Measurements from ENCODE around the gene HECTD4.
A peak's percentile ranks its signal among the peaks of the same experiment; 100 is the strongest.
"Not testable (repeated sequence)": the region's sequence is repeated elsewhere in the genome, so short reads cannot be mapped to it uniquely, and the experiment has no call there.

Gene HECTD4, protein sequence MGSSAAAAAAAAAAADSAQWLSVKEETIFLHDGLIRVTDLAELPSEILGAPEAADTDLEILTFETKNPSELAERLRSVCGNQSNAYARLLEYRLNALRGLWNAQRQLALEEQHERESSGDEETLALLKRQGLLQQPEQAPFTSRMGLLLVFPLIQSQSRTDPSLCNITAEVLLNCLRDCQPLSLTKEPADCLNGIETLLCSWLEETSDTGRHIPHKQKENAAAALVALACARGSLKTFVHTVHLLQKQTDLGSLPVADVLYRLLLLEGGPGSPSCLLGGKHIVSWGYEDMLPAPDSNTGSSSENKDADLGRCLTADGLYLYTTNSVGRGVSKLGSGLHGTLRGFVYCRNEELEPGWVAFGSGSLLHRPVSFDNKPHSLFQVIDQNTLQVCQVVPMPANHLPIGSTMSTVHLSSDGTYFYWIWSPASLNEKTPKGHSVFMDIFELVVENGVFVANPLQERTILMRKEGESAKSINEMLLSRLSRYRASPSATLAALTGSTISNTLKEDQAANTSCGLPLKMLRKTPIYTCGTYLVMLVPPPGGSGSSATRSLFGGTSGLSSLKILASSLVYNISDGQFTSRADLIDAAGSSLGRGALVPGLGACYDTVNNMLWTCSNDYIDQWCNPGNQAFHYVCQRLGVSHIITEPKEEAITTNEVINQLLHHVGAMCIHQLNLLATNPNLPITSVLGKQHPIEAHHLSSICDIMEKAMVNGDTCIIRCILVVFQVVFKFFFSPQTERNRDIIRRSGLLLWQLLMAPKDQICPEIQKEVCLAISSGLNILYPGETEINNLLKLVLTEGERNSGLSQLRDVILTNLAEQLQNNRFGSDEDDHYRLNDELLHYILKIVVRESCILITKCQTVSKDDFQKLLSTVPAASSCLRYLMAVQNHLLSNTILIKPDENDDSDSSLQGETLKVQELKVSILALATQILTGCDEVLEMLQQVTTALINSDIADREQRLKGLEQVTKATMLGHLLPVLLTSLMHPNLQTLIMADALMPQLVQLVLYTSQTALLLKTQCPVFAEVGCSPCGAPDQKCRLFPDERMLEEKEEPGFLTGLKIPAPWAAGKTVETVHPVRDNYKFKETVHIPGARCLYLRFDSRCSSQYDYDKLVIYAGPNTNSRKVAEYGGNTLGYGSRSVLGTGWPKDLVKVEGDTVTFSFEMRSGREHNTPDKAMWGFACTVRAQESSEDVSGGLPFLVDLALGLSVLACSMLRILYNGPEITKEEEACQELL (N-terminal part only)

DNA sequence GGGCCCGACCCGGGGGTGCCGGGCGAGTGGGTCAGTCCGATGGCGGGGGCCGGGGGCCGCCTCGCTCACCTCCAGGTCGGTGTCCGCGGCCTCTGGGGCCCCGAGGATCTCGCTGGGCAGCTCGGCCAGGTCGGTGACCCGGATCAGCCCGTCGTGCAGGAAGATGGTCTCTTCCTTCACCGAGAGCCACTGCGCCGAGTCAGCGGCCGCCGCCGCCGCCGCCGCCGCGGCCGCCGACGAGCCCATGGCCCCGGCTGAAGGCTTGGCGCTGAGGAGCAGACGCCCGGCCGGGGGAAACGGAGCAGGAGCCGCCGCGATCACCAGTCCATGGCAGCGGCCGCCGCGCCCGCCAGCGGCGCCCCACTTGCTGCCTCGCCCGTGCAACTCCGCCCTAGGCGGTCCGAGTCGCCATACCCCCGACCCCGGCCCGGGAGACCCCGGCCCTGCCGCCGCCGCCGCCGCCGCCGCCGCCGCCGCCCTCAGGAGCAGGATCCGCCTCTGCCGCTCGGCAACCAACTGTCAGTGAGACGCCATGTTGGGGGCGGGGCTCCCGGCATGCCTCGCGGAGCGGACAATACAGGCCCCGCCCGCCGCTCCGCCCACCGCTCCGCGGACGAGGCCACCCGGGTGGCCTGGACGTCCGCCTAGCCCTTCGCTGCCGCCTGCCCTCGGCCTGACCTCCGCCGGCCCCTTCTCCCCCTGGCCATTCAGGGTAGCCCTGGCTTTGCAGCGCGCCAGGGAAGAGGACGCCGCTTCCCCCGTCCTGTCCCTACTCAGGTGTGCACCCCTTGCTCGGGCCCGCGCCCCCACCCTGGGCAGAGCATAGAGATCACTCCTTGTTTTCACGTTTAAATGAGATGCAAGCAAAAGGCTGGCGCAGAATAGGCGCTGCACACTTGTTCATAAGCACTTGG lies at the start of gene HECTD4:
Gene HECTD4, minus strand, starts transcription at position 549 of the 914 bp plus-strand sequence. Its CDS starts 303 bp downstream, at position 246.
- peak; percentile 79 to 91 (median 86) for DNase-seq

DNA sequence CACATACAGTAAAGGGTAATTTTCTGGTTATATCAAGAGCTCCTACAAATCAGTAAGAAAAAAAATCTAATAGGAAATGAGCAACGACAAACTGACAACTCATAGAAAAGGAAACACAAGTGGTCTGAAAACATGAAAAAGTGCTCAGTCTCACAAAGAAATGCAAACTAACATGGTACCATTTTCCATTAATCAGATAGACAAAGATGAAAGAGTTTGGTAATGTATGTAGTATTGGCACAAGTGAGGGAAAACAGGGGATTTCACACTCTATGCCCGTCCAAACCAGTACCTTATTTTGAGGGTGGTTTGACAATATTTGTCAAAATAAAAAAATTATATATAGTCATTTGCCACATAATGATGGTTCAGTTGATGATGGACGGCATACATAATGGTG lies 49.7 kb upstream of the HECTD4 start:
- no peak for DNase-seq

GRCh38 chr12:112430929-112431328 lies 48.7 kb upstream of the HECTD4 start:
- no peak for DNase-seq

GRCh38 chr12:112427760-112428159 lies 45.5 kb upstream of the HECTD4 start:
- no peak for DNase-seq

GRCh38 chr12:112425582-112426382 lies 43.6 kb upstream of the HECTD4 start:
- DNase-seq: no peak

- no peak for DNase-seq
Observed at GRCh38 chr12:112424126-112424525, 41.9 kb upstream of the HECTD4 start.

DNA sequence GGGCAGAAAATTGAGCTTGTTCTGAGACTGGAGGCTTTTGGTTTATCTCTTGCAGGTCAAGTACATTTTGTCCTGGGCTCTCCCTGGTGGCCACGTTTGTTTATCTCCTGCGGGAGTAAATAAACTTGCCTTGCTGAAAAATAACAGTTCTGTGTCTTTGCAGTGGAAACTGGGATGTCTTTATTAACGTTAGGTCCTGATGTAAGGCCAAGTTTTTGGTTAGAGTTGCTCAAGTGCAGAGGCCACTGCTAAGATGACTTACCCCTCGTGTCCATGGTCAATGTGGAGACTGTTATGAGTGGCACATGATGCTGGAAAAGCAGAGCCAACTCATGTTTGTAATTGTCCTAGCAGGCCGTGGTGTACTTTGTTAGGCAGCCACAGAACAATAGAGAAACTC lies 40.3 kb upstream of the HECTD4 start:
- DNase-seq: no peak

- no peak for DNase-seq
Observed at GRCh38 chr12:112421363-112421762, 39.1 kb upstream of the HECTD4 start.

GRCh38 chr12:112420740-112421139 lies 38.5 kb upstream of the HECTD4 start:
- no peak for DNase-seq

DNA sequence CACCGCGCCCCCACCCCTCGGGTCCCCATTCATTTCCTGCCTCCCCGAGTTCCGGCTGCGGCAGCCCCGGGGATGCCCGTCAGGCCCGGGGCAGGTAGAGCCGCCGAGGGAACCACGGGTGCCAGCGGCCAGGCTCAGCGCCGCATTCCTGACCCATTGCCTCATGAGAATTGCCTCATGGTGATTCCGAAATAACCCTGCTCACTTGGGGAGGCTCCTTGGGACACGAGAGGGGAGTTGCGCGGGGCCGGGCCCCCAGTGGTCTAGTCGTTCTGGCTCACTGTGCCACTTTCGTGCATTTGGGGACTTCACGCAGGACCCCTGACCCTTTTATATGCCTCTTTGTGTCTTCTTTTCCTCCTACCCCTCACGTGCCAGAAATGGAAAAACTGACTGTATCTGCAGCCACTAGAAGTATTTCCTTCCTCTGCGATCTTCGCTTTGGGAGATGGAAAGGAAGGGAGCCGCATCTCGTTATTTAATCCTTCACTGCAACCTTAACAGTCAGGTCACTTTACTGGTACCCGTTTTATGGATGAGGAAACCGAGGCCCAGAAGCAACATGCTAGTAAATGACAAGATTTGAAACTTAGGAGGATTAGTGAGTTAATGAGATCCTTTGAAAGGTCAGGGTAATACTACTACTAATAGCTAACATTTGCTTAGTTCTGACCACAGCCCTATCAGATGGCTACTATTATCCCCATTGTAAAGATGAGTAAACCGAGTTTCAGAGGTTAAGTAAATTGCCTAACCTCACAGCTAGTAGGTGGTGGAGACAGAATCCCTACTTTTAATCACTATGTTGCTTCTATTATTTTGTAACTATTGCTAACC lies 37.3 kb upstream of the HECTD4 start:
- DNase-seq: peak in 2 of 6 experiments; percentile 22 to 69

- DNase-seq: peak; percentile 80 to 94 (median 88)
Observed at GRCh38 chr12:112418608-112419296, 36.5 kb upstream of the HECTD4 start, which contains the start of gene PTPN11. TSS of gene PTPN11 (plus strand) at chr12:112418947. CDS start at chr12:112419112, 165 bp downstream.

- no peak for DNase-seq
Observed at GRCh38 chr12:112418273-112418607, 36.0 kb upstream of the HECTD4 start.

DNA sequence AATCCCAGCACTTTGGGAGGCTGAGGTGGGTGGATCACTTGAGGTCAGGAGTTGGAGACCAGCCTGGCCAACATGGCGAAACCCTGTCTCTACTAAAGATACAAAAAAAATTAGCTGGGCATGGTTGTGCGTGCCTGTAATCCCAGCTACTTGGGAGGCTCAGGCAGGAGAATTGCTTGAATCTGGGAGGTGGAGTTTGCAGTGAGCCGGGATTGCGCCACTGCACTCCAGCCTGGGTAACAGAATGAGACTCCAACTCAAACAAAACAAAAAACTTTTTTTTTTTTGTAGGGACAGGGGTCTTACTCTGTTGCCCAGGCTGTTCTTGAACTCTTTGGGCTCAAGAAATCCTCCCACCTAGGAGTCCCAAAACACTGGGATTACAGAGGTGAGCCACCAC lies 33.2 kb upstream of the HECTD4 start:
- not testable (repeated sequence) for DNase-seq

GRCh38 chr12:112413855-112414625 lies 31.8 kb upstream of the HECTD4 start:
- DNase-seq: no peak

DNA sequence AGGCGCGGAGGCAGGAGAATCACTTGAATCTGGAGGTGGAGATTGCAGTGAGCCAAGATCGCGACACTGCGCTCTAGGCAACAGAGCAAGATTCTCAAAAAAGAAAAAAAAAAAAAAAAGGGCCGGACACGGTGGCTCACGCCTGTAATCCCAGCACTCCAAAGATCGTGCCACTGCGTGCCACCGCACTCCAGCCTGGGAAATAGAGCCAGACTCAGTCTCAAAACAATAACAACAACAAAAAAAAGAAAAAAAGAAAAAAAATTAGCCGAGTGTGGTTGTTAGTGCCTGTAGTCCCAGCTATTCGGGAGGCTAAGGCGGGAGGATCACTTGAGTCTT lies 27.6 kb upstream of the HECTD4 start:
- no peak for DNase-seq

DNA sequence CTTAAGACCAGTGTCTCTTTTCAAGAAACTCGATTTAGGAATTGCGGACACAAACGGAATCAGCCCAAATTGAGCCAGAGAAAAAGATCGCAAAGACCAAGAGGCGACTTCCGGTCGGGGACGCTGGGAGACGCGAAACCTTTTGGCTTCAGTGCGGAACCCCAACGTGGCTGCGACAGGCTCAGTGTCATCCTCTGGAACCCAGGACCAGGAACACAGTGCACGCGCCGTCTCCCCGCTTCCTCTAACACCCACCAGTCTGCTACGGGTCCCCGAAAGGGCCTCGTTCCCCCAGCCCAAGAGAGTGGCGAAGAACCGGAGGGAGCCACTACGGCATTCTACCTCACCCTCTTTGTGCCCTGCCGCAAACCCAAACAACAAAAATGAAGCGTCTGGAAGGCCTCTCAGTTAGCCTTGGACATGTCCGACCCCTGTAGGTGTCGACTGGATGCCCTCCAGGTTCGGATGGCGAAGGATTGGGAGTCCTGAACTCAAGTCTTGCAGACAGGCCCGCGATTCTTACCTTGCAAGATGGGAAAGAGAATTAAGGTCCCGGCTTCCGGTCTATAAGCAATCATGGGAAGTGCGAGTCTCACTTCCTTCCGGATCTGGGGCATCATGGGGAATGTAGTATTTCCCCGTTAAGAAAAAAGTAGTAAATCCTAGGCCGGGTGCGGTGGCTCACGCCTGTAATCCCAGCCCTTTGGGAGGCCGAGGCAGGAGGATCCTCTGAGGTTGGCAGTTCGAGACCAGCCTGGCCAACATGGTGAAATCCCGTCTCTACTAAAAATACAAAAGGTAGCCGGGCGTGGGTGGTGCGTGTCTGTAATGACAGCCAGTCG lies 27.1 kb upstream of the HECTD4 start, which contains the start of gene RPL6:
Gene RPL6, minus strand, starts transcription at position 542 of the 842 bp plus-strand sequence. CDS start 949 bp downstream, outside the sequence.
- DNase-seq: peak; percentile 64 to 89 (median 77)

DNA sequence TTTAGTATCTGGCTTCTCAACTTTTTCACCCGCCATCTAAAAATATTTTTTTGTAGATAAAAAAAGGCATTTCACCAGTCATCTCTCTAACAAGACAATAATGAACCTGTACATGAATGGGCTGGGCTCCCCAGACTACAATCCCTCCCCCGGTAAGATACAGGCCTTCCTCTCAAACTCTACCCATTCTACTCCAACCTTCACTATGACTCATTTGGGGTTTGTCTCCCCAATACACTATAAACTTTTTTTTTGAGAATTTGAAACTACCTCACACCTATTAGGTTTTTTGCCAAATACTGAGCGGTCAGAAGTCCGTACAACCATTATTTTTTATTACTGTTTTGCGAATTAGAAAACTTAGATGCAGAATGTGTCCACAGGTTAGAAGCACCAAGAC lies 26.4 kb upstream of the HECTD4 start:
- peak in 1 of 6 experiments; percentile 28 for DNase-seq

- DNase-seq: not testable (repeated sequence)
Observed at GRCh38 chr12:112407683-112408082, 25.5 kb upstream of the HECTD4 start.
